Embryonic facial prominence (tissue), 1 donor: ENCODE data around the gene RILP.
A peak's percentile ranks its signal among the peaks of the same experiment; 100 is the strongest.

Experiments used
- DNase-seq: peaks from one replicate; pipeline ENCODE4 v3.0.0-alpha.2; 2016; ENCODE audit errors: extremely low spot score

RILP gene

DNA sequence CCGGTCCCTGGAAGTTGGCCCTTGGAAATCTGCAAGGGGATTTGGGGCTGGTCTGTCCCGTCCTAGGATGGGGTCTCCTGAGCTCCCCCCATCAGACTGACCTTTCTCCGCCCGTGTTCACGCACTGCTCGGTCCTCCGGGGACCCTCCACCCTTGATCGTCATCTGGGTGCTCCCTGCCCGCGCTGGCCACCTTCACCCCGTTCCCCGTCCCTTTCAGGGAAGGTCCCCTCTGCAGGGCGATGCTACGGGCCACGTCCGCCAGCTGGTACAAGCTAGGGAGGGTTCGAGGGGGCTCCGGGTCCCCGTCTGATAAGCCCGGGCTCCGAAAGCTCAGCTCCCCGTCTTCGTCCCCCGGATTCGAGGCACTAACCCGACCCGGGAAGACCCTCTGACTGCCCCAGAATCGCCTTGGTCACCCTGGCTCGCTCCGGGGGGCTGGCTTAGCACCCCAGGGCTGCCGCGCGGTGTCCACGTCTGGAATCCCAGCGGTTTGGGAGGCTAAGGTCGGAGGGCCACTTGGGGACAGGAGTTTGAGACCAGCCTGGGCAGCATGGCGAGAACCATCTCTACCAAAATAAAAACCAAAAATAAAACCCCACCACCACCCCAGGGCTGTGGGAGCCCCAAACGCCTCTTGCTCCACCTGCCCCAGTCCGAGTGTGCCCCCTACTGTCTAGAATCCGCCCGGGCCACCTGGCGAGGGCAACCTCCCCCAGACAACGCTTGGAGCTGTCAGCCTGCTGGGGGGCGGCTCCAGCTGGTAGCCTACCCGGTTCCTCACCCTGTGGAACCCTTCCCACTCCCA is 20.0 kb downstream of the RILP start:
- DNase-seq = no peak

DNA sequence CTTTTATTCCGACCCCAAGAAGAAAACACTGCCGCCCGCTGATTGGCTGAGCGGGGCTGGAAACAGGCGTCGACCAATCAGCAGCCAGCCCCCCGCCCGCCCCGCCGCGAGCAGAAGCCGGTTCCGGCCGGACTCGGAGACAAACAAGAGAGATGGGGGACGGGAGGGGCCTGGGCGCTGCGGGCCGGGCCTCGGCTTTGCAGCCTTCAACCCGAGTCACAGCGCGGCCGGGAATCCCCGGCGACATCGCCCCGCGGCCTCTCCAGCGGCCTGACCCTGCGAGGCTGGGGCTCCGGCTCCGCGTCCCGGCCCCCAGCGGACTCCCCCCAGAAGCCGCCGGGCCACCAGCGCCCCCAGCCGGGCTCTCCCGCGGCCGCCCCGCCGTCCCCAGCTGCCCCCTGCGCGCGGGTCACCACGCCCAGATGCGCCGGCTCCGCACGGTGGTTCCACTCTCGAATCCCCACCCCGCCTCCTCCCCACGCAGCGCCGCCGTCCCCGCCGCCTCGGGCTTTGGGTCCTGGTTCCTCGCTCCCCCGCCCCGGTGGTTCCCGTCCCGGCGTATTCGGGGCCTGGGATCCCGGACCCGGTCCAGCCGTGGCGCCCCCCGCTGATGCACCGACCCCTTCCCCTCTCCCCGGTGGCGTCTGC is 20.7 kb downstream of the RILP start:
- peak; percentile 81 for DNase-seq

- peak; percentile 70 for DNase-seq
Observed at GRCh38 chr17:1627982-1628855, 21.4 kb downstream of the RILP start, which contains the start of gene SLC43A2. Gene SLC43A2, minus strand, starts transcription at chr17:1628834. Its CDS starts 960 bp downstream, at chr17:1627874.

GRCh38 chr17:1627182-1627981 is 22.3 kb downstream of the RILP start:
- no peak for DNase-seq

- no peak for DNase-seq
Observed at GRCh38 chr17:1626333-1626732, 23.3 kb downstream of the RILP start.

DNA sequence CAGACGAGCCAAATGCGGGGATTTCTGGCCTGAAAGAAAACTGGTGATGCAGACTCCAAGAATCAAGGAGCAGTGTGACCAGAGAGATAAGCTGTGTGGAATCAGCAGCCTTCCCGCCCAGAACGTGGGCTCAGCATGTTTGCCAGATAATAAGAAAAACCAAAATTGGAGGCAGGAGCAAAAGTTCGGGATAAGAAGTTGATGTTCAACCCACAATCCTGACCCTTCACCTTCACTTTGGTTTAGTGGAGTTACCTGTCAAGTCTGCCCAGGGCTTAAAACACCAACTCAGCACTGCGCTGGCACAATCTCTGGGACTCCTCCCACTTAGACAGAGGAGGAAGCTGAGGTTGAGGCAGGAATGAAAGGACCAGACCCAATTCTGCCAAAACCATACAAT is 24.1 kb downstream of the RILP start:
- DNase-seq = no peak

DNA sequence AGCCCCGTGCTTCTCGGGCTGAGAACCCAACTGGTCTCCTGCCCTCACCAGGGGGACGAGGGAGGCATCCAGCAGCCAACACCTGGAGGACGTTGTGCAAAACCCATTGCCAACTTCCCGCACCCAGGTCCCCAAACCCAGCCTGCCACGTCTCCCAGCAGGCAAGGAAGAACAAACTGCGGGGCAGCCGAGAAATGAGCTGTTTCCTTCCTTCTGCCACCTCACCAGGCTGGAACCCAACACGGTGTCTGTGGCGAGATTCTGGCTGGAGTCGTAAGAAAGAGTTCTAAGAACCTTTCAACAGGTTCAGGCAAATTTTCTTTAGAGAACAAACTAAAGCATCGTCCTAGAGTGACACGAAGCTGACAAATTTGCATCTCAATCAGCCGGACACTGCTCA is 24.6 kb downstream of the RILP start:
- DNase-seq = no peak

- DNase-seq = no peak
Observed at GRCh38 chr17:1624650-1625049, 25.0 kb downstream of the RILP start.

GRCh38 chr17:1623057-1623630 is 26.5 kb downstream of the RILP start:
- no peak for DNase-seq

GRCh38 chr17:1621273-1621954 is 28.3 kb downstream of the RILP start:
- DNase-seq = no peak

- no peak for DNase-seq
Observed at GRCh38 chr17:1620486-1620885, 29.2 kb downstream of the RILP start.

DNA sequence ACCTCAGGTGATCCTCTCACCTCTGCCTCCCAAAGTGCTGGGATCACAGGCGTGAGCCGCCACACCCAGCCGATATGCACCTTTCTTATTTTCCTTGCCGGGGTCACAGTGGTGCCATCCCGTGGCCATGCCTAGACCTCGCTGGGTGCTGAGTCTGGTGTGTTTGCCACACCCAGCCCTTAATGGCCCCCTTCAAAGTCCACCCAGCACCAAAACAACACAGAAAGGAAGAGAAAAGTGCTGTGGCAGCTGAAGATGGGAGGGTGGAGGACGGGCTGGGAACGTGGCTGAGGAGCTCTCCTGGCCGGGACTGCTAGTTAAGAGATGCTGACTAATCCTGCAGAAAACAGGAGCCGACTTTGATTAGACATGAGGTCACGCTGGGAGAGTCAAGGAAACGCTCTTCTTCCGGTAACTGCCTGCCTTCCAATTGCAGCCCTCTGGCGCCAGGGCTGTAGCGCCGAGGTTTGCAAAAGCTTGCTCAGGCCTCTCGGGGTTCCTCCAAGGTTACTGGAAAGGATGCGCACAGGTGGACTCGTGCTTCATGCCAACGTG is 32.0 kb downstream of the RILP start:
- no peak for DNase-seq

DNA sequence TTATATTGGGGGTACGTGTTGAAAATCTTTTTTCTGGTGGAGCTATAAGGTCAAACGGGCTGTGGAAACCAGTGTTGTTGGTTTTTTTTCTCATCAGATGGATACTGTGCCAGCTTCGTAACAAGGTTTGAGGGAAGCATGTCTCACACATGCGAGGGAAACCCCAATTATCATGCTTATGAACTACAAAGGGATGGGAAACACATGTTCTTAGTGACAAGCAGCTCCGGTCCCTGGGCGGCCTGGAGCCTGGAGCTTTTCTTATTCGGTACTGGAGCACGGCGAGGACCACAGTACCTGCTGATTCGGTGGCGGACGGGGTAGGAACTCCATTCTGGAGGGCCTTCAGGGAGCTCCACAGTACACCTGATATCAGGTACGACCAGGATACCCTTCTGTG is 33.6 kb downstream of the RILP start:
- no peak for DNase-seq

DNA sequence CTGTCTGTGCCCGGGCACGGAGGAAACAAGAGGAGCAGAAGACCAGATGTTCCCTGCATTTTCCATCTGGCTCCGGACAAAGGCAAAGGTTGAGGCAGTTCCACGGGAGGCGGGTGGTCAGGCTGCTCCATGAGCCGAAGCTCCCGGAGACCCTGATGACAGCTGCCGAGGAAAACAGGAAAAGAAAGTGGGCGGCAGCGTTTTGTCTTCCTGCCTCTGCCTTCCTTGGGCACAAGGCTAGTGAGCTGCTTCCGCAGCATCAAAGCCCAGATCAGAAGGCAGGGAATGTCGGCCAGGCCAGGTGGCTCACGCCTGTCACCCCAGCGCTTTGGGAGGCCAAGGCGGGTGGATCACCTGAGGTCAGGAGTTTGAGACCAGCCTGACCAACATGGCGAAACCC is 37.3 kb downstream of the RILP start:
- no peak for DNase-seq

DNA sequence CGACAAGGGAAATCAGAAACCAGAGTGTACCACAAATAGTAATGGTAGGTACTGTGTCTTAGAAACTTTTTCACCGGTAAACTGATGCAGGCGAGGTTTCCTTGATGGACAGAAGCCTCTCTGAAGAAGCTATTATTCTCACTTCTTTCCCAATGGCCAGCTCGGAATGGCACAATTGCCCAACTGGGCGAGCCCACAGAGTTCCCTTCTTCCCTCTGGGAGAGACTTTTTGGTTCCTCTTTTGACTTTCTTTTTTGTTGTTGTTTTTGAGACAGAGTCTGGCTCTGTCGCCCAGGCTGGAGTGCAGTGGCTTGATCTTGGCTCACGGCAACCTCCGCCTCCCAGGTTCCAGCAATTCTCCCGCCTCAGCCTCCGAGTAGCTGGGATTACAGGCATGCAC is 38.0 kb downstream of the RILP start:
- DNase-seq = no peak

DNA sequence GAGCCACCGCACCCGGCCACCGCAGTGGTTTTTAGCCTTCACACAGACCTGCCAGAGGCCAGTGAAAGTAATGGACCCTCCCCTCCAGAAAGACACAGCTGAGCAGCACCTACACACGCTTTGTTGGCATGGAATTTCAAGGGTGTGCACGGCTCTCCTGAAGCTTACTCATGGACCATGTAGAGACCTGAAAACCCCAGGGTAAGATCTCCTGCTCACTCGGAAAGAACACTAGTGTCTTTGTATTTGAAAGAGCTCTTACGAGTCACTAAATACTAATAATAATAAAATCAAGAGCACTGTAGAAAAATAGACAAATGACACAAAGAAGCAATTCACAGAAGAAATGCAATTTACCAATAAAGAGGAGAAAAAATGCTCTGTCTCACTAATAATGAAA is 41.0 kb downstream of the RILP start:
- no peak for DNase-seq

GRCh38 chr17:1607971-1608320 is 41.7 kb downstream of the RILP start:
- no peak for DNase-seq

DNA sequence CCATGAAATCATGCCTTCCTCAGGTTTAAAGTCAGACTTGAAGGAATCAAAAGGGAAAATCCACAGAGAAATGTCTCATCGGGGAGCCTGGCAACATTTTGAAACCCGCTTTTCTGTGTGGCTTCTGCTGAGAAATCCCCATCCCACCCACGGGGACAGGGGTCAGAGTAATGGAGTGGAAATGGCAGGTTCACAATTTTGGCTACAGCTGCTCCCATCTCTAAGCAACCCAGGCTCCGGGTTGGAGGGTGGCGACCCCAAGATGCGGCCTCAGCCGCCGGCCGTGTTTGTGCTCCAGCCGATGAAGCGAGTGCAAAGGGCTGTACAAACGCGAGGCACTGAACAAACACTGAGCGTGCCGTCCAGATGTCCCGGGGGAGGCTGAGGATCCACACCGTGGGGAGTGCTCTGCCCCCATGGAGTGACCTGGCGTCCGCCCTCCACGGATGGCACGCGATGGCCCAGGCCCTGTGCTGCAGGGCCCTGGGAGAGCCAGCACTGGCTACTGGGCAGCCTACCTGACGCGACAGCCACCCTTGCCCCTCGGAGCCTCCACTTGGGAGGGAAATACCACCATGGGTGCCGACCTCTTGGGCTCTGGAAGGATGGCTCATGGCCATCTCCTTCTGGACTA is 43.2 kb downstream of the RILP start:
- no peak for DNase-seq

GRCh38 chr17:1605681-1606351 is 43.9 kb downstream of the RILP start:
- no peak for DNase-seq
